HepG2 (cell line): ENCODE data around the gene PEX12. TPM values are rescaled to one million over a fixed set of nuclear protein-coding genes. Genes with fewer than 3 reads are reported as not detected.

Experiments used
- ATAC-seq: fragments of 200-7000 bp; cut with Tn5 transposase; 3 replicates; pipeline ENCODE4 v1.9.1; 2020; ENCODE audit warnings: mild to moderate bottlenecking, moderate library complexity
- BruUV-seq: library from RNA; stranded (reverse); fragments of 400-500 nt; replicated peaks from 2 replicates; lab custom pipeline; 2021; lab: Mats Ljungman, UMichigan
- CTCF ChIA-PET: fragments of 300-600 bp; formaldehyde crosslinking; extraction: SDS; loops from one replicate; lab custom pipeline; 2021; ENCODE audit warnings: low total read pairs, inconsistent platforms, low intra/inter-chr PET ratio; lab: Yijun Ruan, JAX
- POLR2A ChIA-PET: fragments of 350-600 bp; sonication (Branson Sonifier 250); formaldehyde crosslinking; loops from one replicate; lab custom pipeline; 2020; ENCODE audit warnings: antibody characterized with exemption, inconsistent platforms; lab: Yijun Ruan, JAX
- DNase-seq: peaks from one replicate; pipeline ENCODE4 v3.0.0-alpha.2; 2015; ENCODE audit warnings: low spot score
- FAIRE-seq: peaks from 3 replicates; lab custom pipeline; 2011; peaks lifted over from hg19 to GRCh38; lab: Jason Lieb, UNC
- H2AFZ ChIP-seq: one replicate; pipeline ENCODE4 v1.6.1; 2011; ENCODE audit warnings: low read length, inconsistent platforms
- H3K27ac ChIP-seq: fragments of 300-600 bp; 3 replicates; pipeline ENCODE4 v1.8.0; 2011; ENCODE audit warnings: mixed run types, mild to moderate bottlenecking, mixed read lengths, low read length, inconsistent platforms; ENCODE audit not compliant: insufficient read depth; ENCODE audit errors: extremely low read length
- H3K27me3 ChIP-seq, 2 experiments: fragments of 200-600 bp in 1 of 2; 2 replicates in 1 of 2; 3 replicates in 1 of 2; pipeline versions ENCODE4 v1.6.0 to v1.8.0; 2011; ENCODE audit warnings: low read length in 2 of 2, mild to moderate bottlenecking in 2 of 2, moderate library complexity in 2 of 2, inconsistent platforms in 1 of 2; ENCODE audit not compliant: insufficient read depth in 2 of 2, control insufficient read depth in 1 of 2
- H3K36me3 ChIP-seq, 2 experiments: fragments of 200-600 bp in 1 of 2; replicated peaks in 1 of 2; 2 replicates in 1 of 2; 3 replicates in 1 of 2; pipeline versions ENCODE4 v1.5.1 to v1.8.0; 2011; ENCODE audit warnings: low read length in 2 of 2, inconsistent platforms in 1 of 2; ENCODE audit not compliant: insufficient read depth in 2 of 2, control insufficient read depth in 1 of 2
- H3K4me1 ChIP-seq: 2 replicates; pipeline ENCODE4 v1.5.1; 2012; ENCODE audit warnings: low read length, inconsistent platforms; ENCODE audit not compliant: insufficient read depth
- H3K4me2 ChIP-seq: 2 replicates; pipeline ENCODE4 v1.6.0; 2011; ENCODE audit warnings: low read depth, low read length, inconsistent platforms
- H3K4me3 ChIP-seq, 3 experiments: fragments of 200-600 bp in 1 of 3; sonication (generic), shearing (Covaris generic) in 1 of 3; replicated peaks in 1 of 3; 2 replicates each; pipeline ENCODE4 v1.5.1; 2011 to 2016; ENCODE audit warnings: low read length in 3 of 3, inconsistent platforms in 2 of 3, low read depth in 2 of 3, mild to moderate bottlenecking in 2 of 3, control low read depth in 1 of 3, mixed read lengths in 1 of 3; ENCODE audit not compliant: insufficient read depth in 1 of 3
- H3K79me2 ChIP-seq: one replicate; pipeline ENCODE4 v1.6.1; 2011; ENCODE audit warnings: low read length, inconsistent platforms; ENCODE audit not compliant: insufficient read depth
- H3K9ac ChIP-seq: 2 replicates; pipeline ENCODE4 v1.6.0; 2011; ENCODE audit warnings: mild to moderate bottlenecking, low read depth, low read length, inconsistent platforms; ENCODE audit not compliant: insufficient read depth
- H3K9me3 ChIP-seq: 2 replicates; pipeline ENCODE4 v1.5.1; 2012; ENCODE audit warnings: mild to moderate bottlenecking, low read length
- H4K20me1 ChIP-seq: 2 replicates; pipeline ENCODE4 v1.6.0; 2011; ENCODE audit warnings: inconsistent platforms, mild to moderate bottlenecking, low read length, moderate library complexity; ENCODE audit not compliant: insufficient read depth
- AHR ChIP-seq: IDR thresholded peaks from 2 replicates; pipeline ENCODE4 v1.6.1; 2018; ENCODE audit warnings: missing genetic modification reagents, missing compliant biosample characterization
- CEBPB ChIP-seq: IDR thresholded peaks from 2 replicates; pipeline ENCODE4 v1.6.1; 2011; ENCODE audit warnings: low read depth, low read length, improper control_type of control experiment, borderline replicate concordance
- EHMT2 ChIP-seq: fragments of 200-600 bp; sonication (generic); IDR thresholded peaks from 2 replicates; pipeline ENCODE4 v1.7.0; 2017; ENCODE audit warnings: antibody characterized with exemption, low read depth, low read length, borderline replicate concordance
- KDM5A ChIP-seq: fragments of 200-600 bp; sonication (generic); IDR thresholded peaks from 2 replicates; pipeline ENCODE4 v1.7.0; 2018; ENCODE audit warnings: antibody characterized with exemption, mild to moderate bottlenecking, low read length, borderline replicate concordance
- MIER2 ChIP-seq: IDR thresholded peaks from 2 replicates; pipeline ENCODE4 v1.6.1; 2016; ENCODE audit warnings: missing biosample characterization, missing genetic modification reagents
- NR2F6 ChIP-seq, 2 experiments: IDR thresholded peaks; 2 replicates each; pipeline ENCODE4 v1.6.1; 2016; ENCODE audit warnings: antibody characterized with exemption in 1 of 2, mild to moderate bottlenecking in 1 of 2
- RNF2 ChIP-seq: fragments of 450-650 bp; conservative IDR thresholded peaks from 2 replicates; pipeline ENCODE4 v1.6.1; 2016; ENCODE audit warnings: low read depth
- SETDB1 ChIP-seq: sonication (generic); formaldehyde crosslinking; IDR thresholded peaks from 2 replicates; pipeline ENCODE4 v1.5.1; 2020; ENCODE audit warnings: missing genetic modification reagents, mild to moderate bottlenecking, borderline replicate concordance
- TBX2 ChIP-seq: sonication (generic); formaldehyde crosslinking; IDR thresholded peaks from 2 replicates; pipeline ENCODE4 v1.5.0; 2020; ENCODE audit warnings: missing genetic modification reagents, mild to moderate bottlenecking, borderline replicate concordance
- U2AF2 ChIP-seq: fragments of 200-400 bp; formaldehyde crosslinking; IDR thresholded peaks from 2 replicates; pipeline ENCODE4 v1.6.1; 2017; ENCODE audit warnings: low read depth, mild to moderate bottlenecking, low read length
- ZNF333 ChIP-seq: sonication (generic); formaldehyde crosslinking; IDR thresholded peaks from 2 replicates; pipeline ENCODE4 v1.4.0; 2020; ENCODE audit warnings: mild to moderate bottlenecking, missing genetic modification reagents, borderline replicate concordance
- ZNF484 ChIP-seq: sonication (generic); formaldehyde crosslinking; IDR thresholded peaks from 2 replicates; pipeline ENCODE4 v1.5.1; 2020; ENCODE audit warnings: mild to moderate bottlenecking, low read depth, missing genetic modification reagents, borderline replicate concordance
- WGBS: methylation state at CpG from one replicate; pipeline ENCODE4 v1.1.6; 2017; ENCODE audit warnings: low lambda C conversion rate; 5-methylcytosine and 5-hydroxymethylcytosine counted together
- in situ Hi-C: cut with HindIII; loops from 2 replicates; pipeline ENCODE4 v1.10.0; 2017; ENCODE audit warnings: low pct_unique_long_range_greater_than_20kb; ENCODE audit not compliant: extremely low pct_ligation_motif_present
- intact Hi-C: fragments of 100-400 bp; cut with micrococcal nuclease; formaldehyde crosslinking; loops from one replicate; pipeline ENCODE4 v1.10.0; 2022; ENCODE audit not compliant: unreplicated experiment
- polyA plus RNA-seq, 8 experiments: library from polyadenylated mRNA; depleted of rRNA in 3 of 8; stranded (reverse) in 7 of 8; unstranded in 1 of 8; fragments of >200 nt; fragmentation: Illumina TruSeq in 4 of 8; extraction: Trizol in 4 of 8; gene quantifications; 2 replicates each; pipeline versions ENCODE4 v1.2.1 to v1.2.3, GENCODE V29; 2011 to 2016; ENCODE audit warnings: low read depth in 4 of 8, missing spikeins in 1 of 8, mixed read lengths in 1 of 8; ENCODE audit not compliant: insufficient read depth in 1 of 8
- total RNA-seq, 5 experiments: library from RNA; depleted of rRNA; stranded (reverse); fragments of >200 nt; fragmentation: Illumina TruSeq; extraction: Trizol; gene quantifications; 2 replicates each; pipeline ENCODE4 v1.2.3, GENCODE V29; 2016; ENCODE audit warnings: low read depth in 1 of 5
- TF ChIP-seq, protein P1 (sequence below): sonication (generic); formaldehyde crosslinking; IDR thresholded peaks from 2 replicates; pipeline ENCODE4 v1.5.0; 2020; ENCODE audit warnings: missing genetic modification reagents
- TF ChIP-seq, protein P2 (sequence below): sonication (generic); formaldehyde crosslinking; IDR thresholded peaks from 2 replicates; pipeline ENCODE4; 2020; ENCODE audit warnings: missing genetic modification reagents, mild to moderate bottlenecking, borderline replicate concordance
- TF ChIP-seq, protein P3 (sequence below): sonication (generic); formaldehyde crosslinking; IDR thresholded peaks from 2 replicates; pipeline ENCODE4 v1.8.1; 2023; ENCODE audit warnings: mild to moderate bottlenecking, moderate library complexity, missing genetic modification reagents
- TF ChIP-seq, protein P4 (sequence below): IDR thresholded peaks from 2 replicates; pipeline ENCODE4 v1.6.1; 2016; ENCODE audit warnings: missing compliant biosample characterization, missing genetic modification reagents, borderline replicate concordance

PEX12 gene
- total and polyA plus RNA-seq, 2 of the 13 experiments (the other 11 are each of a cell fraction or from before 2014, with no cell fraction given) = 5.1 to 11.9 TPM

DNA sequence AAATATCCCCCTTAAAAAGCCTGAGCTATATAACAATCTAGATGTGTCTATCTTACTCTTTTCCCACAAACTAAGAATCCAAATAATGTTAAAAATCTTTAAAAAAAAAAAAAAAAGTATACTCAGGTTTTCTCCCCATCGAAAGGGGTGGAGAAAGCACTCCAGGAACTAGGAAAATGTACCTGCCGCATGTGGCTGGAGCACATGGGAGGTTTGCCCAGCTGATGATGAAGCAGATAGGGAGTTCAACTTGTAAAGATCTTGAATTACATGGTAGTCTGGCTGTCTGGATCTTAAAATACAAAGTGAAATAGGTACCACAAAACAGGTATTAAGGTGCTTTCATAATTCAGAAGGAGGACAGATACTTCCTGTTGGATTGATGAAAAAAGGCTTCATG, 9.0 kb downstream of the PEX12 start (continued):
- TF ChIP-seq, protein P1, sequence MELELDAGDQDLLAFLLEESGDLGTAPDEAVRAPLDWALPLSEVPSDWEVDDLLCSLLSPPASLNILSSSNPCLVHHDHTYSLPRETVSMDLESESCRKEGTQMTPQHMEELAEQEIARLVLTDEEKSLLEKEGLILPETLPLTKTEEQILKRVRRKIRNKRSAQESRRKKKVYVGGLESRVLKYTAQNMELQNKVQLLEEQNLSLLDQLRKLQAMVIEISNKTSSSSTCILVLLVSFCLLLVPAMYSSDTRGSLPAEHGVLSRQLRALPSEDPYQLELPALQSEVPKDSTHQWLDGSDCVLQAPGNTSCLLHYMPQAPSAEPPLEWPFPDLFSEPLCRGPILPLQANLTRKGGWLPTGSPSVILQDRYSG (CRISPR knock-in tag) = no peak
- TF ChIP-seq ZNF484 (CRISPR knock-in tag) (no peak), SETDB1 (CRISPR knock-in tag) (no peak)
- TF ChIP-seq, protein P2, sequence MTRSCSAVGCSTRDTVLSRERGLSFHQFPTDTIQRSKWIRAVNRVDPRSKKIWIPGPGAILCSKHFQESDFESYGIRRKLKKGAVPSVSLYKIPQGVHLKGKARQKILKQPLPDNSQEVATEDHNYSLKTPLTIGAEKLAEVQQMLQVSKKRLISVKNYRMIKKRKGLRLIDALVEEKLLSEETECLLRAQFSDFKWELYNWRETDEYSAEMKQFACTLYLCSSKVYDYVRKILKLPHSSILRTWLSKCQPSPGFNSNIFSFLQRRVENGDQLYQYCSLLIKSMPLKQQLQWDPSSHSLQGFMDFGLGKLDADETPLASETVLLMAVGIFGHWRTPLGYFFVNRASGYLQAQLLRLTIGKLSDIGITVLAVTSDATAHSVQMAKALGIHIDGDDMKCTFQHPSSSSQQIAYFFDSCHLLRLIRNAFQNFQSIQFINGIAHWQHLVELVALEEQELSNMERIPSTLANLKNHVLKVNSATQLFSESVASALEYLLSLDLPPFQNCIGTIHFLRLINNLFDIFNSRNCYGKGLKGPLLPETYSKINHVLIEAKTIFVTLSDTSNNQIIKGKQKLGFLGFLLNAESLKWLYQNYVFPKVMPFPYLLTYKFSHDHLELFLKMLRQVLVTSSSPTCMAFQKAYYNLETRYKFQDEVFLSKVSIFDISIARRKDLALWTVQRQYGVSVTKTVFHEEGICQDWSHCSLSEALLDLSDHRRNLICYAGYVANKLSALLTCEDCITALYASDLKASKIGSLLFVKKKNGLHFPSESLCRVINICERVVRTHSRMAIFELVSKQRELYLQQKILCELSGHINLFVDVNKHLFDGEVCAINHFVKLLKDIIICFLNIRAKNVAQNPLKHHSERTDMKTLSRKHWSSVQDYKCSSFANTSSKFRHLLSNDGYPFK (CRISPR knock-in tag) = no peak
- TF ChIP-seq, all 625 proteins: peak for 0

DNA sequence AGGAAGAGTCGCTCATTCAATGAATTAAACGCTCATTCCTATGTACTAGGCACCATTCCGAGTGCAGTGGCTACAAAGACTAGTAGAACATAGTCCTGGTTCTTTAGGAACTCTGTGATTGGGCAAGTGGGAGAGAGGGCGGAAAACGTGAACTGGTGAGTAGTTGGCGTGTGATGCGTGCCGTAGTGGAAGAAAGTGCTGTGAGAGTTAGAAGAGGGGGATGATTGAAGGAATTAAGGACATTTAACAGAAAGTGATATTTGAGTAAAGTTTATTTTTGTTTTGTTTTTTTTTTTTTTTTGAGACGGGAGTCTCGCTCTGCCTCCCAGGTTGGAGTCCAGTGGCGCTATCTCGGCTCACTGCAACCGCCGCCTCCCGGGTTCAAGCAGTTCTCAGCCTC, 9.8 kb downstream of the PEX12 start:
- DNase-seq (peak; percentile 29), ATAC-seq (peak; percentile 73), FAIRE-seq (no peak)
- Histone ChIP-seq H3K36me3 (no peaks in the 10 kb centered on the region; a peak in 1 of 5 replicates), H3K4me3 (peak overlapping the region; percentile 86 to 95 (median 92)), H4K20me1 (no peaks in the 10 kb centered on the region), H3K4me2 (peak overlapping the region; percentile 91), H3K79me2 (peaks cover 25% of the 10 kb centered on the region), H3K9me3 (no peaks in the 10 kb centered on the region), H3K9ac (peak overlapping the region; percentile 84), H3K4me1 (peaks cover 27% of the 10 kb centered on the region), H3K27me3 (peaks cover 0 to 2% of the 10 kb centered on the region in 2 experiments; a peak in 1 of 5 replicates), H2AFZ (peak overlapping the region; percentile 86), H3K27ac (peak overlapping the region; percentile 83)
- intact Hi-C loops = no loop called here
- no TSS peak for BruUV-seq
- 14% methylated on average over 15 of the region's 15 CpGs for WGBS
- in situ Hi-C loops = no loop called here
- ChIA-PET CTCF (no interaction called here), POLR2A (interaction anchor here (0.7 to 4.4 kb wide), 4 partner anchors 9 to 240 kb away, joined by 3 to 65 read pairs (median 6); partner anchors contain the start of genes AP2B1, PEX12 and TAF15)
- TF ChIP-seq TBX2 (CRISPR knock-in tag) = no peak
- no peak for TF ChIP-seq AHR (CRISPR knock-in tag)
- no peak for TF ChIP-seq MIER2
- TF ChIP-seq CEBPB = 0 out of 2 replicates have a peak, but pooled peaks have one; percentile 6
- TF ChIP-seq, protein P3, sequence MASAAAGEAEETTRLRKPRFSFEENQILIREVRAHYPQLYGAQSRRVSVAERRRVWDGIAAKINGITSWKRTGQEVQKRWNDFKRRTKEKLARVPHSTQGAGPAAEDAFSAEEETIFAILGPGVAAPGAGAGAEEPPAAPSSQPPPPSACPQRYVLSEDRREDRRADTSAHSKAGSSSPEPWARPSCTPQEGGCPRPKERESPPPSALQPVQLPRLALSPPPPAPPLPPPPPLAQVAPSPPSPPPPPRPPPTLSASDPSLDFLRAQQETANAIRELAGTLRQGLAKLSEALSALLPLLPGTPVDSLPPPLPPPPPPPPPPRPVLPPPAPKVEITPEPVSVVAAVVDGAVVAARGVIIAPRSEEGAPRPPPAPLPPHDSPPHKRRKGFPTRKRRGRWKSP (CRISPR knock-in tag) = 0 out of 2 replicates have a peak, but pooled peaks have one; percentile 0
- TF ChIP-seq NR2F6 (IDR thresholded peaks at IDR 0.05) = no peak
- TF ChIP-seq NR2F6 (CRISPR knock-in tag; IDR thresholded peaks at IDR 0.05) = no peak
- no peak for TF ChIP-seq EHMT2
- no peak for TF ChIP-seq KDM5A
- no peak for TF ChIP-seq ZNF333 (CRISPR knock-in tag)
- no peak for TF ChIP-seq U2AF2
- TF ChIP-seq, protein P4, sequence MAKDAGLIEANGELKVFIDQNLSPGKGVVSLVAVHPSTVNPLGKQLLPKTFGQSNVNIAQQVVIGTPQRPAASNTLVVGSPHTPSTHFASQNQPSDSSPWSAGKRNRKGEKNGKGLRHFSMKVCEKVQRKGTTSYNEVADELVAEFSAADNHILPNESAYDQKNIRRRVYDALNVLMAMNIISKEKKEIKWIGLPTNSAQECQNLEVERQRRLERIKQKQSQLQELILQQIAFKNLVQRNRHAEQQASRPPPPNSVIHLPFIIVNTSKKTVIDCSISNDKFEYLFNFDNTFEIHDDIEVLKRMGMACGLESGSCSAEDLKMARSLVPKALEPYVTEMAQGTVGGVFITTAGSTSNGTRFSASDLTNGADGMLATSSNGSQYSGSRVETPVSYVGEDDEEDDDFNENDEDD (CRISPR knock-in tag) = 0 out of 2 replicates have a peak, but pooled peaks have one; percentile 25
- no peak for TF ChIP-seq RNF2
